Measurements from ENCODE around the gene METRNL.
"Not testable (repeated sequence)": the region's sequence is repeated elsewhere in the genome, so short reads cannot be mapped to it uniquely, and the experiment has no call there.

Gene METRNL

DNA sequence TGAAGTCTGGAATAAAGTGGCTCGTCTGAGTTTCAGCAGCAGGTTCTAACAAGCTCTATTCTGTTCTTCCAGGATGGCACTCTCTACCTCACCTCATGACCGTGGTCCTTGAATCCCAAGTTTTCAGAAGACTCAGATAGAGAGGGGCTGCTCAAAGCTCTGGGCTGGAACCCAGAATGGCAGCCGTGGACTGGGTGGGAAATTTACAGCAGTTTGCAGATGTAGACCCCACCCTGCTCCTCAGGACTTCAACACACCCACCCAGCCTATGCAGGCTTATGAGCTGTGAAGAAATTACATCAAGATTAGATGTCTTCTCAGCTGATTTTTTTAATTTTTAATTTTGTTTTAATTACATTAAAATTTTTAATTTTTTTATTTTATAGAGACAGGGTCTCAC is 59.4 kb downstream of the METRNL start:
- H3K4me3 ChIP-seq (ENCODE audit: low read depth, low read length), result no peak overlapping the region
- TF ChIP-seq CTCF (IDR thresholded peaks at IDR 0.05; ENCODE audit: low read depth, low read length), result no peak

DNA sequence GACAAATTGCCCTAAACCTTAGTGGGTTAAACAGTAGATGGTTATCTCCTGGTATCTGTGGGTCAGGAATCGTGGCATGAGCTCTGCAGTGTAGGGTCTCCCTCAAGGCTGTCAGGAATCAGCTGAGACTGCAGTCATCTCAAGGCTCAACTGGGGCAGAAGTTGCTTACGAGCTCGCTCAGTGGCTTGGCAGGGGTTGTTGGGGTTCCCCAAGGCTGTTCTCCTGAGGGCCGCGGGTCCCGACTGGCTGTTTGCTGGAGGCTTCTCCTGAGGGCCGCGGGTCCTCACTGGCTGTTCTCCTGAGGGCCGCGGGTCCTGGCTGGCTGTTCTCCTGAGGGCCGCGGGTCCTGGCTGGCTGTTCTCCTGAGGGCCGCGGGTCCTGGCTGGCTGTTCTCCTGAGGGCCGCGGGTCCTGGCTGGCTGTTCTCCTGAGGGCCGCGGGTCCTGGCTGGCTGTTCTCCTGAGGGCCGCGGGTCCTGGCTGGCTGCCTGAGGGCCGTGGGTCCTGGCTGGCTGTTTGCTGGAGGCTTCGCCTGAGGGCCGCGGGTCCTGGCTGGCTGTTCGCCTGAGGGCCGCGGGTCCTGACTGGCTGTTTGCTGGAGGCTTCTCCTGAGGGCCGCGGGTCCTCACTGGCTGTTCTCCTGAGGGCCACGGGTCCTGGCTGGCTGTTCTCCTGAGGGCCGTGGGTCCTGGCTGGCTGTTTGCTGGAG is 60.3 kb downstream of the METRNL start:
- H3K4me3 ChIP-seq (ENCODE audit: low read depth, low read length), result not testable (repeated sequence)

GRCh38 chr17:83140249-83140566 is 60.8 kb downstream of the METRNL start:
- not testable (repeated sequence) for H3K4me3 ChIP-seq (ENCODE audit: low read depth, low read length)

DNA sequence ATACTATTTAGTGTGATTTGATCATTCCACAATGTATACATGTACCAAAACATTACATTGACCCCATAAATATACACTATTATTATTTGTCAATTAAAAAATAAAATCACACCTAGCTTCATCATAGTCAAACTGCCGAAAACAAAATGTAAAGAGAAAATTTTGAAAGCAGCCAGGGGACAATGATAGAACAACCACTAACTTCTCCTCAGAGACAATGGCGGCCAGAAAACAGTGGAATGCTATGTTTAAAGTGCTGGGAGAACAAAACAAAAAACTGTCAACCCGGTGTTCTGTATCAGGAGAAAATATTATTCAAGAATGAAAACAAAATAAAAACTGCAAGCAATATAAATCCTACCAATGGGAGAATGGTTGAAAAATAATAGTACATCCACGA is 63.2 kb downstream of the METRNL start:
- no peak overlapping the region for H3K4me3 ChIP-seq (ENCODE audit: low read depth, low read length)
- TF ChIP-seq CTCF (IDR thresholded peaks at IDR 0.05; ENCODE audit: low read depth, low read length), result no peak

- TF ChIP-seq CTCF (IDR thresholded peaks at IDR 0.05; ENCODE audit: low read depth, low read length), result no peak
- no peak overlapping the region for H3K4me3 ChIP-seq (ENCODE audit: low read depth, low read length)
Observed at GRCh38 chr17:83143817-83144231, 64.4 kb downstream of the METRNL start.

Data from WI38 (cell line).